Activated CD4-positive, alpha-beta memory T cell treated with anti-CD3 and anti-CD28 coated beads for 36 hours (primary cell): Measurements from ENCODE around the gene ARHGEF10L. TPM values are rescaled to one million over a fixed set of nuclear protein-coding genes. Genes with fewer than 3 reads are reported as not detected.

Source experiments
- CTCF ChIA-PET: fragments of 350-600 bp; sonication (Branson Sonifier 250); formaldehyde crosslinking; loops from one replicate; lab custom pipeline; 2021; ENCODE audit warnings: antibody characterized with exemption, inconsistent platforms; lab: Charles Lee
- POLR2A ChIA-PET: fragments of 350-600 bp; sonication (Branson Sonifier 250); formaldehyde crosslinking; loops from one replicate; lab custom pipeline; 2021; ENCODE audit warnings: antibody characterized with exemption; lab: Charles Lee
- DNase-seq: peaks from one replicate; pipeline ENCODE4 v3.0.0-alpha.2; 2020
- H3K27ac Mint-ChIP-seq: one replicate; pipeline ENCODE4 v1.8.0; 2021; ENCODE audit warnings: mixed read lengths
- H3K27me3 Mint-ChIP-seq: one replicate; pipeline ENCODE4 v1.8.0; 2021; ENCODE audit warnings: mixed read lengths
- H3K36me3 Mint-ChIP-seq: one replicate; pipeline ENCODE4 v1.8.0; 2021; ENCODE audit warnings: mixed read lengths
- H3K4me1 Mint-ChIP-seq: one replicate; pipeline ENCODE4 v1.8.0; 2021; ENCODE audit warnings: low read depth, mixed read lengths
- H3K4me3 Mint-ChIP-seq: one replicate; pipeline ENCODE4 v1.8.0; 2021; ENCODE audit warnings: mild to moderate bottlenecking, mixed read lengths
- H3K9me3 Mint-ChIP-seq: one replicate; pipeline ENCODE4 v1.8.0; 2021; ENCODE audit warnings: mixed read lengths
- intact Hi-C: fragments of 100-400 bp; cut with micrococcal nuclease; formaldehyde crosslinking; loops from one replicate; pipeline ENCODE4 v1.15.1; 2023
- total RNA-seq, 2 experiments: library from RNA; stranded (reverse); gene quantifications; one replicate each; pipeline ENCODE4 v1.2.3, GENCODE V29; 2021

ARHGEF10L gene
- total RNA-seq, 2 experiments from 2014 or later: not detected

GRCh38 chr1:17723684-17724083 lies 184.2 kb downstream of the ARHGEF10L start:
- intact Hi-C loops: no loop called here
- H3K4me3 Mint-ChIP-seq: no peak overlapping the region
- no peaks in the 10 kb centered on the region for H3K36me3 Mint-ChIP-seq
- POLR2A ChIA-PET: no interaction called here
- no peaks in the 10 kb centered on the region for H3K9me3 Mint-ChIP-seq
- CTCF ChIA-PET: no interaction called here
- no peak overlapping the region for H3K27ac Mint-ChIP-seq
- H3K4me1 Mint-ChIP-seq: no peaks in the 10 kb centered on the region
- peaks cover 7% of the 10 kb centered on the region for H3K27me3 Mint-ChIP-seq
- no peak for DNase-seq

DNA sequence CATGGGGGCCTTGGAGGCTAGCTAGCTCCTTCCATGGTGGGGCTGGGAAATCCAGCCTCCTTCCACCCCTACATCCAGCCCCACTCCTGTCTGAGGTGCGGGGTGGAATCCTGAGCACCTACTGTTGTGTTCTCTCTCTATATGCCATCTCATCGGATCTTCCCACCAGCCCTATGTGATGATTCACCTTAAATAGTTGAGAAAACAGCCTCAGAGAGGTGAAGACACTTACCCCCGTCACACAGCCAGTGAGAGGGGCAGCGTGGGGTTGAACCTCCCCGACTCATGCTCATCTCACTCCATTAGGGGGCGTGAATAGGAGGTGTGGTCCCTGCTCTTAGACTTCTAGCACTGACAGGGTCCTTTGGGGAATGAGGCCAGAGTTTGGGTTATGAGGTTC lies 184.7 kb downstream of the ARHGEF10L start:
- CTCF ChIA-PET: no interaction called here
- intact Hi-C loops: no loop called here
- no peak overlapping the region for H3K27ac Mint-ChIP-seq

GRCh38 chr1:17725084-17725719 lies 185.7 kb downstream of the ARHGEF10L start:
- CTCF ChIA-PET: no interaction called here
- Mint-ChIP-seq H3K27me3 (peaks cover 9% of the 10 kb centered on the region), H3K36me3 (no peaks in the 10 kb centered on the region), H3K4me1 (no peaks in the 10 kb centered on the region), H3K27ac (no peak overlapping the region), H3K4me3 (no peak overlapping the region), H3K9me3 (no peaks in the 10 kb centered on the region)
- intact Hi-C loops: no loop called here
- no peak for DNase-seq
- POLR2A ChIA-PET: no interaction called here

More for the DNA sequence above, 184.7 kb downstream of the ARHGEF10L start:
- no peak overlapping the region for H3K4me3 Mint-ChIP-seq
- POLR2A ChIA-PET: no interaction called here
- H3K27me3 Mint-ChIP-seq: peaks cover 7% of the 10 kb centered on the region
- DNase-seq: no peak
- no peaks in the 10 kb centered on the region for H3K4me1 Mint-ChIP-seq
- H3K9me3 Mint-ChIP-seq: no peaks in the 10 kb centered on the region
- H3K36me3 Mint-ChIP-seq: no peaks in the 10 kb centered on the region

- H3K4me1 Mint-ChIP-seq: no peaks in the 10 kb centered on the region
- no peaks in the 10 kb centered on the region for H3K9me3 Mint-ChIP-seq
- no peaks in the 10 kb centered on the region for H3K36me3 Mint-ChIP-seq
- H3K4me3 Mint-ChIP-seq: no peak overlapping the region
- peaks cover 7% of the 10 kb centered on the region for H3K27me3 Mint-ChIP-seq
- no peak for DNase-seq
- no peak overlapping the region for H3K27ac Mint-ChIP-seq
- ChIA-PET CTCF (no interaction called here), POLR2A (no interaction called here)
- intact Hi-C loops: no loop called here
Observed at GRCh38 chr1:17725811-17726582, 186.5 kb downstream of the ARHGEF10L start.

DNA sequence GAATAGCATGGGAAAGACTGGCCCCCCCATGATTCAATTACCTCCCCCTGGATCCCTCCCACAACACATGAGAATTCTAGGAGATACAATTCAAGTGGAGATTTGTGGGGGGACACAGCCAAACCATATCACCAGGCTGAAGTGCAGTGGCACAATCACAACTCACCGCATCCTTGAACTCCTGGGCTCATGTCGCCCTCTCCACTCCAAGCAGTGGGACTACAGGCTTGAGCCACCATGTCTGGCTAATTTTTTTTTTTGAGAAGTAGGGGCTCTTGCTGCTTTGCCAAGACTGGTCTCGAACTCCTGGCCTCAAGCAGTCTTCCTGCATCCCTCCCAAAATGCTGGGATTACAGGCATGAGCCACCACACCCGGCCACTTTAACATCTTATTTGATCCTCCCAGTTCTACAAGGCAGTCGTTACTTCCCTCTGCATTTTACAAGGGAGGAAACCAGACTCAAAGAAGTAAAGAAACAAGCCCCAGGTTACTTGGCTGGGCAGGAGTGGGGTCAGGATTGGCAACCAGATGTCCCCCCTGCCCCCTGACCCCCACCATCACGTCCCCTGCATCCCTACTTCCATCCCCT lies 188.7 kb downstream of the ARHGEF10L start:
- Mint-ChIP-seq H3K27ac (no peak overlapping the region), H3K9me3 (no peaks in the 10 kb centered on the region), H3K27me3 (peaks cover 2% of the 10 kb centered on the region), H3K36me3 (no peaks in the 10 kb centered on the region), H3K4me1 (no peaks in the 10 kb centered on the region), H3K4me3 (no peak overlapping the region)
- POLR2A ChIA-PET: no interaction called here
- no peak for DNase-seq
- intact Hi-C loops: no loop called here
- CTCF ChIA-PET: no interaction called here

- H3K4me3 Mint-ChIP-seq: no peak overlapping the region
- peaks cover 2% of the 10 kb centered on the region for H3K27me3 Mint-ChIP-seq
- no peaks in the 10 kb centered on the region for H3K36me3 Mint-ChIP-seq
- H3K9me3 Mint-ChIP-seq: no peaks in the 10 kb centered on the region
- ChIA-PET CTCF (no interaction called here), POLR2A (no interaction called here)
- no peaks in the 10 kb centered on the region for H3K4me1 Mint-ChIP-seq
- intact Hi-C loops: no loop called here
- no peak for DNase-seq
- H3K27ac Mint-ChIP-seq: no peak overlapping the region
Observed at GRCh38 chr1:17729248-17729647, 189.8 kb downstream of the ARHGEF10L start.

GRCh38 chr1:17729909-17730308 lies 190.4 kb downstream of the ARHGEF10L start:
- no peaks in the 10 kb centered on the region for H3K36me3 Mint-ChIP-seq
- H3K4me3 Mint-ChIP-seq: no peak overlapping the region
- H3K4me1 Mint-ChIP-seq: no peaks in the 10 kb centered on the region
- no peak overlapping the region for H3K27ac Mint-ChIP-seq
- H3K27me3 Mint-ChIP-seq: peaks cover 2% of the 10 kb centered on the region
- no peak for DNase-seq
- CTCF ChIA-PET: no interaction called here
- intact Hi-C loops: no loop called here
- POLR2A ChIA-PET: no interaction called here
- no peaks in the 10 kb centered on the region for H3K9me3 Mint-ChIP-seq

DNA sequence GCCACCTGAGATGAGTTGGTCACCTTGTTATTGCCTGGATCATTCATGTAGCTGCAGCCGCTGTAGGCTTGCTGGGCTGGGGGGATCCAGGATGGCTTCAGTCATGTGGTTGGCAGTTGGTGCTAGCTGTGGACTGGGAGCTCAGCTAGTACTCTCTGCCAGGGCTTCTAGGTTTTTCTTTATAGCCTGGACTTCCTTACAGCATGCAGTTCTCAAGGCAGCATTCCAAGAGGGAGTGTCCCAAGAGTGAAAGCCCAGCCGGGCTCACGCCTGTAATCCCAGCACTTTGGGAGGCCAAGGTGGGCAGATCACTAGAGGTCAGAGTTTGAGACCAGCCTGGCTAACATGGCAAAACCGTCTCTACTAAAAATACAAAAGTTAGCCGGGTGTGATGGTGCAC lies 192.0 kb downstream of the ARHGEF10L start:
- Mint-ChIP-seq H3K4me3 (no peak overlapping the region), H3K36me3 (no peaks in the 10 kb centered on the region), H3K4me1 (no peaks in the 10 kb centered on the region), H3K27me3 (peaks cover 2% of the 10 kb centered on the region), H3K27ac (no peak overlapping the region), H3K9me3 (no peaks in the 10 kb centered on the region)
- intact Hi-C loops: no loop called here
- no peak for DNase-seq
- CTCF ChIA-PET: no interaction called here
- POLR2A ChIA-PET: no interaction called here

GRCh38 chr1:17732475-17732874 lies 193.0 kb downstream of the ARHGEF10L start:
- Mint-ChIP-seq H3K4me3 (no peak overlapping the region), H3K27me3 (peaks cover 2% of the 10 kb centered on the region), H3K9me3 (no peaks in the 10 kb centered on the region), H3K36me3 (no peaks in the 10 kb centered on the region), H3K4me1 (no peaks in the 10 kb centered on the region), H3K27ac (no peak overlapping the region)
- POLR2A ChIA-PET: interaction anchor here (0.6 kb wide), 1 partner anchor 63 kb away, joined by 3 read pairs; no protein-coding TSS in a partner anchor
- CTCF ChIA-PET: no interaction called here
- no peak for DNase-seq
- intact Hi-C loops: no loop called here

GRCh38 chr1:17733661-17734060 lies 194.2 kb downstream of the ARHGEF10L start:
- intact Hi-C loops: no loop called here
- Mint-ChIP-seq H3K27ac (no peak overlapping the region), H3K4me3 (no peak overlapping the region), H3K36me3 (no peaks in the 10 kb centered on the region), H3K27me3 (peaks cover 2% of the 10 kb centered on the region), H3K4me1 (no peaks in the 10 kb centered on the region), H3K9me3 (no peaks in the 10 kb centered on the region)
- ChIA-PET CTCF (no interaction called here), POLR2A (no interaction called here)
- DNase-seq: no peak

GRCh38 chr1:17734609-17735008 lies 195.1 kb downstream of the ARHGEF10L start:
- Mint-ChIP-seq H3K4me3 (no peak overlapping the region), H3K27ac (no peak overlapping the region), H3K27me3 (no peaks in the 10 kb centered on the region), H3K9me3 (no peaks in the 10 kb centered on the region), H3K36me3 (no peaks in the 10 kb centered on the region), H3K4me1 (no peaks in the 10 kb centered on the region)
- intact Hi-C loops: no loop called here
- POLR2A ChIA-PET: no interaction called here
- no peak for DNase-seq
- CTCF ChIA-PET: no interaction called here

GRCh38 chr1:17735348-17735747 lies 195.8 kb downstream of the ARHGEF10L start:
- H3K4me3 Mint-ChIP-seq: no peak overlapping the region
- H3K27me3 Mint-ChIP-seq: no peaks in the 10 kb centered on the region
- CTCF ChIA-PET: no interaction called here
- H3K4me1 Mint-ChIP-seq: no peaks in the 10 kb centered on the region
- no peak overlapping the region for H3K27ac Mint-ChIP-seq
- intact Hi-C loops: no loop called here
- POLR2A ChIA-PET: interaction anchor here (0.7 kb wide), 1 partner anchor 29 kb away, joined by 3 read pairs; no protein-coding TSS in a partner anchor
- no peaks in the 10 kb centered on the region for H3K9me3 Mint-ChIP-seq
- no peaks in the 10 kb centered on the region for H3K36me3 Mint-ChIP-seq
- no peak for DNase-seq
